GM23338 (cell line): Measurements from ENCODE around the gene WDR38. TPM values are rescaled to one million over a fixed set of nuclear protein-coding genes. Genes with fewer than 3 reads are reported as not detected.

Experiments
- ATAC-seq: fragments of 200-7000 bp; cut with Tn5 transposase; 3 replicates; pipeline ENCODE4 v1.9.1; 2020
- DNase-seq: peaks from one replicate; pipeline ENCODE4 v3.0.0-alpha.2; 2015; ENCODE audit warnings: low spot score
- H2AFZ ChIP-seq: fragments of 200-600 bp; sonication (generic); 2 replicates; pipeline ENCODE4 v1.8.0; 2016; ENCODE audit warnings: antibody characterized with exemption, mild to moderate bottlenecking, moderate library complexity
- H3F3A ChIP-seq: fragments of 200-600 bp; sonication (generic); replicated peaks from 2 replicates; pipeline ENCODE4 v1.8.0; 2017; ENCODE audit warnings: antibody characterized with exemption, mixed run types, low read depth
- H3K27ac ChIP-seq: fragments of 200-600 bp; sonication (generic); 2 replicates; pipeline ENCODE4 v1.6.1; 2016; ENCODE audit warnings: low read depth
- H3K27me3 ChIP-seq: fragments of 200-600 bp; sonication (generic); 2 replicates; pipeline ENCODE4 v1.8.0; 2016; ENCODE audit warnings: mild to moderate bottlenecking, mixed run types, moderate library complexity; ENCODE audit not compliant: insufficient read depth
- H3K36me3 ChIP-seq: fragments of 200-600 bp; sonication (generic); 2 replicates; pipeline ENCODE4 v1.8.0; 2016; ENCODE audit warnings: mild to moderate bottlenecking; ENCODE audit not compliant: insufficient read depth
- H3K4me1 ChIP-seq: fragments of 200-600 bp; sonication (generic); 2 replicates; pipeline ENCODE4 v1.8.0; 2016; ENCODE audit warnings: mild to moderate bottlenecking, moderate library complexity; ENCODE audit not compliant: insufficient read depth
- H3K4me2 ChIP-seq: fragments of 200-600 bp; sonication (generic); 2 replicates; pipeline ENCODE4 v1.7.1; 2017; ENCODE audit warnings: mixed run types
- H3K4me3 ChIP-seq: fragments of 200-600 bp; sonication (generic); 2 replicates; pipeline ENCODE4 v1.6.1; 2016; ENCODE audit warnings: mixed run types
- H3K79me2 ChIP-seq: fragments of 200-600 bp; sonication (generic); replicated peaks from 2 replicates; pipeline ENCODE4 v1.8.0; 2017; ENCODE audit warnings: mild to moderate bottlenecking; ENCODE audit not compliant: insufficient read depth
- H3K9me2 ChIP-seq: fragments of 200-600 bp; sonication (generic); 2 replicates; pipeline ENCODE4 v1.8.0; 2017; ENCODE audit not compliant: insufficient read depth
- H4K20me1 ChIP-seq: fragments of 200-600 bp; sonication (generic); replicated peaks from 2 replicates; pipeline ENCODE4 v1.8.0; 2017; ENCODE audit warnings: mild to moderate bottlenecking; ENCODE audit not compliant: insufficient read depth
- H3K27ac Mint-ChIP-seq: 2 replicates; pipeline ENCODE4 v1.8.0; 2020; ENCODE audit warnings: inconsistent platforms, mild to moderate bottlenecking, moderate library complexity, mixed read lengths
- H3K27me3 Mint-ChIP-seq: 3 replicates; pipeline ENCODE4 v1.8.0; 2022; ENCODE audit warnings: low read depth, mild to moderate bottlenecking, moderate library complexity, mixed read lengths, inconsistent platforms; ENCODE audit not compliant: insufficient read depth, poor library complexity
- H3K36me3 Mint-ChIP-seq: 3 replicates; pipeline ENCODE4 v1.8.0; 2021; ENCODE audit warnings: low read depth, mild to moderate bottlenecking, inconsistent platforms, moderate library complexity, mixed read lengths
- H3K4me1 Mint-ChIP-seq: 3 replicates; pipeline ENCODE4 v1.8.0; 2020; ENCODE audit warnings: mild to moderate bottlenecking, inconsistent platforms, mixed read lengths
- H3K4me3 Mint-ChIP-seq: 3 replicates; pipeline ENCODE4 v1.8.0; 2021; ENCODE audit warnings: moderate library complexity, mild to moderate bottlenecking, inconsistent platforms, mixed read lengths
- H3K9me3 Mint-ChIP-seq: 3 replicates; pipeline ENCODE4 v1.8.0; 2020; ENCODE audit warnings: moderate library complexity, mild to moderate bottlenecking, inconsistent platforms, mixed read lengths
- CTCF ChIP-seq, 2 experiments: fragments of 200-600 bp in 1 of 2; sonication (generic) in 1 of 2; conservative IDR thresholded peaks; 2 replicates each; pipeline versions ENCODE4 v1.5.1 to v1.6.1; 2016 to 2017; ENCODE audit warnings: antibody characterized with exemption in 2 of 2, low read depth in 2 of 2, mild to moderate bottlenecking in 2 of 2, moderate library complexity in 1 of 2
- ETS1 ChIP-seq: IDR thresholded peaks from 2 replicates; pipeline ENCODE4 v1.6.1; 2016; ENCODE audit warnings: antibody characterized with exemption
- EZH2 ChIP-seq: fragments of 200-600 bp; sonication (generic); IDR thresholded peaks from one replicate; pipeline ENCODE4 v1.8.0; 2017; ENCODE audit warnings: antibody characterized with exemption, mild to moderate bottlenecking, low read depth; ENCODE audit not compliant: unreplicated experiment
- EZH2phosphoT487 ChIP-seq: fragments of 200-600 bp; sonication (generic); IDR thresholded peaks from one replicate; pipeline ENCODE4 v1.8.1; 2018; ENCODE audit warnings: antibody characterized with exemption; ENCODE audit not compliant: unreplicated experiment
- JUNB ChIP-seq: IDR thresholded peaks from one replicate; pipeline ENCODE4 v1.6.1; 2016; ENCODE audit warnings: antibody characterized with exemption; ENCODE audit not compliant: unreplicated experiment
- NANOG ChIP-seq: IDR thresholded peaks from 2 replicates; pipeline ENCODE4 v1.6.1; 2016; ENCODE audit warnings: antibody characterized with exemption, borderline replicate concordance
- POLR2AphosphoS5 ChIP-seq: IDR thresholded peaks from 2 replicates; pipeline ENCODE4 v1.6.1; 2016; ENCODE audit warnings: antibody characterized with exemption, low read depth
- REST ChIP-seq: IDR thresholded peaks from one replicate; pipeline ENCODE4 v1.6.1; 2018; ENCODE audit warnings: antibody characterized with exemption; ENCODE audit not compliant: unreplicated experiment
- STAT1 ChIP-seq: IDR thresholded peaks from one replicate; pipeline ENCODE4 v1.6.1; 2016; ENCODE audit warnings: antibody characterized with exemption; ENCODE audit not compliant: unreplicated experiment
- ZNF331 ChIP-seq: fragments of 250-450 bp; sonication (Bioruptor Pico); IDR thresholded peaks from 2 replicates; pipeline ENCODE4 v1.5.0; 2020; ENCODE audit warnings: low read depth, mild to moderate bottlenecking, moderate library complexity
- polyA plus RNA-seq: library from polyadenylated mRNA; unstranded; fragments of >200 nt; fragmentation: Nextera tagmentation; extraction: Ambion mirVana; gene quantifications from 2 replicates; pipeline ENCODE4 v1.2.1, GENCODE V29; 2016
- total RNA-seq: library from RNA; depleted of rRNA; stranded (reverse); fragments of >200 nt; shearing (Covaris generic); gene quantifications from 2 replicates; pipeline ENCODE4 v1.2.3, GENCODE V29; 2014
- TF ChIP-seq, protein P1 (sequence below): fragments of 250-450 bp; sonication (Bioruptor Pico); IDR thresholded peaks from 2 replicates; pipeline ENCODE4 v1.5.0; 2020; ENCODE audit warnings: mild to moderate bottlenecking, moderate library complexity

The WDR38 gene
- total and polyA plus RNA-seq, 2 experiments from 2014 or later, result not detected

- Mint-ChIP-seq H3K27me3 (peaks cover 8% of the 10 kb centered on the region), H3K4me1 (peaks cover 13% of the 10 kb centered on the region), H3K4me3 (no peak overlapping the region), H3K27ac (no peak overlapping the region), H3K36me3 (peaks cover 4% of the 10 kb centered on the region; the same call in 2 of the 3 replicates), H3K9me3 (no peaks in the 10 kb centered on the region)
- Histone ChIP-seq H3F3A (0 out of 2 replicates have a peak, but pooled peaks cover 4% of the 10 kb centered on the region), H2AFZ (no peak overlapping the region), H3K27me3 (no peaks in the 10 kb centered on the region), H3K9me2 (no peaks in the 10 kb centered on the region), H3K4me3 (no peak overlapping the region), H4K20me1 (peaks cover 3% of the 10 kb centered on the region; the same call in 1 of the 2 replicates), H3K27ac (no peak overlapping the region), H3K4me1 (peaks cover 9% of the 10 kb centered on the region), H3K79me2 (no peaks in the 10 kb centered on the region), H3K36me3 (no peaks in the 10 kb centered on the region), H3K4me2 (no peak overlapping the region)
- DNase-seq (no peak), ATAC-seq (no peak)
- TF ChIP-seq JUNB, result no peak
- no peak for TF ChIP-seq CTCF (conservative IDR thresholded peaks at IDR 0.05; ENCODE audit: low read depth in 2 of 2)
- TF ChIP-seq ZNF331 (CRISPR knock-in tag), result no peak
- TF ChIP-seq EZH2, result no peak
- no peak for TF ChIP-seq EZH2phosphoT487
- TF ChIP-seq POLR2AphosphoS5, result no peak
- TF ChIP-seq STAT1, result no peak
- no peak for TF ChIP-seq REST
- TF ChIP-seq, protein P1, sequence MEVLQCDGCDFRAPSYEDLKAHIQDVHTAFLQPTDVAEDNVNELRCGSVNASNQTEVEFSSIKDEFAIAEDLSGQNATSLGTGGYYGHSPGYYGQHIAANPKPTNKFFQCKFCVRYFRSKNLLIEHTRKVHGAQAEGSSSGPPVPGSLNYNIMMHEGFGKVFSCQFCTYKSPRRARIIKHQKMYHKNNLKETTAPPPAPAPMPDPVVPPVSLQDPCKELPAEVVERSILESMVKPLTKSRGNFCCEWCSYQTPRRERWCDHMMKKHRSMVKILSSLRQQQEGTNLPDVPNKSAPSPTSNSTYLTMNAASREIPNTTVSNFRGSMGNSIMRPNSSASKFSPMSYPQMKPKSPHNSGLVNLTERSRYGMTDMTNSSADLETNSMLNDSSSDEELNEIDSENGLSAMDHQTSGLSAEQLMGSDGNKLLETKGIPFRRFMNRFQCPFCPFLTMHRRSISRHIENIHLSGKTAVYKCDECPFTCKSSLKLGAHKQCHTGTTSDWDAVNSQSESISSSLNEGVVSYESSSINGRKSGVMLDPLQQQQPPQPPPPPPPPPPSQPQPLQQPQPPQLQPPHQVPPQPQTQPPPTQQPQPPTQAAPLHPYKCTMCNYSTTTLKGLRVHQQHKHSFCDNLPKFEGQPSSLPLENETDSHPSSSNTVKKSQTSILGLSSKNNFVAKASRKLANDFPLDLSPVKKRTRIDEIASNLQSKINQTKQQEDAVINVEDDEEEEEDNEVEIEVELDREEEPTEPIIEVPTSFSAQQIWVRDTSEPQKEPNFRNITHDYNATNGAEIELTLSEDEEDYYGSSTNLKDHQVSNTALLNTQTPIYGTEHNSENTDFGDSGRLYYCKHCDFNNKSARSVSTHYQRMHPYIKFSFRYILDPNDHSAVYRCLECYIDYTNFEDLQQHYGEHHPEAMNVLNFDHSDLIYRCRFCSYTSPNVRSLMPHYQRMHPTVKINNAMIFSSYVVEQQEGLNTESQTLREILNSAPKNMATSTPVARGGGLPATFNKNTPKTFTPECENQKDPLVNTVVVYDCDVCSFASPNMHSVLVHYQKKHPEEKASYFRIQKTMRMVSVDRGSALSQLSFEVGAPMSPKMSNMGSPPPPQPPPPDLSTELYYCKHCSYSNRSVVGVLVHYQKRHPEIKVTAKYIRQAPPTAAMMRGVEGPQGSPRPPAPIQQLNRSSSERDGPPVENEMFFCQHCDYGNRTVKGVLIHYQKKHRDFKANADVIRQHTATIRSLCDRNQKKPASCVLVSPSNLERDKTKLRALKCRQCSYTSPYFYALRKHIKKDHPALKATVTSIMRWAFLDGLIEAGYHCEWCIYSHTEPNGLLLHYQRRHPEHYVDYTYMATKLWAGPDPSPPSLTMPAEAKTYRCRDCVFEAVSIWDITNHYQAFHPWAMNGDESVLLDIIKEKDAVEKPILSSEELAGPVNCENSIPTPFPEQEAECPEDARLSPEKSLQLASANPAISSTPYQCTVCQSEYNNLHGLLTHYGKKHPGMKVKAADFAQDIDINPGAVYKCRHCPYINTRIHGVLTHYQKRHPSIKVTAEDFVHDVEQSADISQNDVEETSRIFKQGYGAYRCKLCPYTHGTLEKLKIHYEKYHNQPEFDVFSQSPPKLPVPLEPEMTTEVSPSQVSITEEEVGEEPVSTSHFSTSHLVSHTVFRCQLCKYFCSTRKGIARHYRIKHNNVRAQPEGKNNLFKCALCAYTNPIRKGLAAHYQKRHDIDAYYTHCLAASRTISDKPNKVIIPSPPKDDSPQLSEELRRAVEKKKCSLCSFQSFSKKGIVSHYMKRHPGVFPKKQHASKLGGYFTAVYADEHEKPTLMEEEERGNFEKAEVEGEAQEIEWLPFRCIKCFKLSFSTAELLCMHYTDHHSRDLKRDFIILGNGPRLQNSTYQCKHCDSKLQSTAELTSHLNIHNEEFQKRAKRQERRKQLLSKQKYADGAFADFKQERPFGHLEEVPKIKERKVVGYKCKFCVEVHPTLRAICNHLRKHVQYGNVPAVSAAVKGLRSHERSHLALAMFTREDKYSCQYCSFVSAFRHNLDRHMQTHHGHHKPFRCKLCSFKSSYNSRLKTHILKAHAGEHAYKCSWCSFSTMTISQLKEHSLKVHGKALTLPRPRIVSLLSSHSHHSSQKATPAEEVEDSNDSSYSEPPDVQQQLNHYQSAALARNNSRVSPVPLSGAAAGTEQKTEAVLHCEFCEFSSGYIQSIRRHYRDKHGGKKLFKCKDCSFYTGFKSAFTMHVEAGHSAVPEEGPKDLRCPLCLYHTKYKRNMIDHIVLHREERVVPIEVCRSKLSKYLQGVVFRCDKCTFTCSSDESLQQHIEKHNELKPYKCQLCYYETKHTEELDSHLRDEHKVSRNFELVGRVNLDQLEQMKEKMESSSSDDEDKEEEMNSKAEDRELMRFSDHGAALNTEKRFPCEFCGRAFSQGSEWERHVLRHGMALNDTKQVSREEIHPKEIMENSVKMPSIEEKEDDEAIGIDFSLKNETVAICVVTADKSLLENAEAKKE (CRISPR knock-in tag), result no peak
- no peak for TF ChIP-seq ETS1
- TF ChIP-seq NANOG, result no peak
Measured at GRCh38 chr9:124897570-124898460, 44.6 kb downstream of the WDR38 start.
